H1 (cell line): ENCODE data around the gene KIAA0040. TPM values are rescaled to one million over a fixed set of nuclear protein-coding genes. Genes with fewer than 3 reads are reported as not detected.

Experiments
- GABPA ChIP-seq: IDR thresholded peaks from 2 replicates; pipeline ENCODE4 v1.6.1; 2011; ENCODE audit warnings: mild to moderate bottlenecking, low read length, moderate library complexity, borderline replicate concordance; ENCODE audit not compliant: insufficient read depth
- KDM5A ChIP-seq: fragments of 200-600 bp; IDR thresholded peaks from 2 replicates; pipeline ENCODE4 v1.7.1; 2012; ENCODE audit warnings: mild to moderate bottlenecking, low read length, inconsistent platforms, mixed read lengths
- polyA plus RNA-seq, 7 experiments: library from polyadenylated mRNA; depleted of rRNA in 3 of 7; stranded (reverse) in 5 of 7; unstranded in 2 of 7; fragments of >200 nt in 5 of 7; fragments of 200-250 nt in 2 of 7; gene quantifications; 1 replicate in 5 of 7; 2 replicates in 1 of 7; 4 replicates in 1 of 7; pipeline versions ENCODE4 v1.2.1 to v1.2.3, GENCODE V29; 2011 to 2013; ENCODE audit warnings: missing spikeins in 2 of 7, mixed read lengths in 2 of 7
- total RNA-seq: library from RNA; stranded (reverse); fragmentation: NEBNext Ultra II Directional; extraction: Animal tissue kit (Norgen Biotek cat#: 25700); gene quantifications from 2 replicates; pipeline ENCODE4 v1.2.1, GENCODE V29; 2021

Gene KIAA0040
- total and polyA plus RNA-seq, 2 of the 8 experiments (the other 6 are each of a cell fraction or from before 2014, with no cell fraction given): 11.0 to 14.1 TPM

DNA sequence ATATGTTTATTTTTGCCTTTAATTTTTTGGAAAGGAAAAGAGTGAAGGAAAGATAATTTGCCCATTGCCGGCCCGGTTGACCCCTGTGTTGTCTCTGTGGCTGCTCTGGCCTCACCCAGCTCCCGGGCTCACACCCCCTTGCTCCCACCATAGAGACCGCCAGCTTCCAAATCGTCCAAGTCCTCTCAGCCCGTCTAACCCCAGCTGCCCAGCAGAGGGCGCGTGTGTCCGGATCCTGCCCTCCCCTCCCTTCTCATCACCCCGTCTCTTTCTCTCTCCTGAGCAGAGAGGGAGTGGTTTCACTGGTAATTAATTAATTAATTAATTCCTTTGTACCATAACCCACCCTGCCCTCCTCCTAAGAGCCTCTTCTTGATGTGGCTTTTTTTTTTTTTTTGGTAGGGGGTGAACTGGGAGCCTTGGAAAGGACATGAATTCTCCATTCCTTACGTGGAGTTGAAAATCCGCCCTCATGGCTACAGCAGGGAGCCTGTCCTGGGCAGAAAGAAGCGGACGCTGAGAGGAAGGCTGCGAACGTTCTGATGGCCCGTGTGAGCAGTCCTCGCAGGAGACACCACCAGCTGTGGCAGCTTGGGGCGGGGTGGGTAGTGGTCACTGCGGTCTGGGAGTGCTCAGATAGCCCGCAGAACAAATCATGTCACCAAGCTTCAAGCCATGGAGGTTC is 45.9 kb downstream of the KIAA0040 start (continued):
- TF ChIP-seq GABPA: no peak
- TF ChIP-seq KDM5A: no peak
- TF ChIP-seq, all 59 proteins: peak for 6
